ENCODE data around the gene SLC39A11. TPM values are rescaled to one million over a fixed set of nuclear protein-coding genes. Genes with fewer than 3 reads are reported as not detected.
"Not testable (repeated sequence)": the region's sequence is repeated elsewhere in the genome, so short reads cannot be mapped to it uniquely, and the experiment has no call there.

The SLC39A11 gene
- total RNA-seq, 1 experiment from 2014 or later: 57.1 TPM

- Histone ChIP-seq H3K4me1 (replicated peaks; ENCODE audit: insufficient read depth) (peaks cover 25% of the 10 kb centered on the region), H3K4me3 (no peak overlapping the region), H2AFZ (no peak overlapping the region), H3K27me3 (ENCODE audit: insufficient read depth, low read depth) (no peaks in the 10 kb centered on the region), H3K79me2 (ENCODE audit: low read depth) (no peaks in the 10 kb centered on the region), H3F3A (ENCODE audit: insufficient read depth, low read depth) (peaks cover 22% of the 10 kb centered on the region; the same call in 1 of the 2 replicates), H3K27ac (peak overlapping the region; percentile 63), H3K4me2 (peak overlapping the region; percentile 67), H3K36me3 (ENCODE audit: low read depth) (no peaks in the 10 kb centered on the region), H3K9me3 (ENCODE audit: insufficient read depth, low read depth) (no peaks in the 10 kb centered on the region; the same call in 1 of the 2 replicates), H3K9me2 (ENCODE audit: insufficient read depth) (no peaks in the 10 kb centered on the region), H4K20me1 (ENCODE audit: insufficient read depth) (no peaks in the 10 kb centered on the region)
- intact Hi-C loops (cut with micrococcal nuclease; ENCODE audit: unreplicated experiment): no loop called here
- no TSS peak for BruUV-seq (replicated peaks)
- ChIA-PET CTCF (interaction anchor here (0.6 to 0.7 kb wide), 2 partner anchors 88 to 122 kb away, joined by 3 to 4 read pairs; no protein-coding TSS in a partner anchor), POLR2A (ENCODE audit: unreplicated experiment) (interaction anchor here (0.6 kb wide), 2 partner anchors 476 to 1980 kb away, joined by 3 to 4 read pairs; no protein-coding TSS in a partner anchor)
- TF ChIP-seq EZH2 (IDR thresholded peaks at IDR 0.05; ENCODE audit: low read depth): no peak
- TF ChIP-seq, protein P1, sequence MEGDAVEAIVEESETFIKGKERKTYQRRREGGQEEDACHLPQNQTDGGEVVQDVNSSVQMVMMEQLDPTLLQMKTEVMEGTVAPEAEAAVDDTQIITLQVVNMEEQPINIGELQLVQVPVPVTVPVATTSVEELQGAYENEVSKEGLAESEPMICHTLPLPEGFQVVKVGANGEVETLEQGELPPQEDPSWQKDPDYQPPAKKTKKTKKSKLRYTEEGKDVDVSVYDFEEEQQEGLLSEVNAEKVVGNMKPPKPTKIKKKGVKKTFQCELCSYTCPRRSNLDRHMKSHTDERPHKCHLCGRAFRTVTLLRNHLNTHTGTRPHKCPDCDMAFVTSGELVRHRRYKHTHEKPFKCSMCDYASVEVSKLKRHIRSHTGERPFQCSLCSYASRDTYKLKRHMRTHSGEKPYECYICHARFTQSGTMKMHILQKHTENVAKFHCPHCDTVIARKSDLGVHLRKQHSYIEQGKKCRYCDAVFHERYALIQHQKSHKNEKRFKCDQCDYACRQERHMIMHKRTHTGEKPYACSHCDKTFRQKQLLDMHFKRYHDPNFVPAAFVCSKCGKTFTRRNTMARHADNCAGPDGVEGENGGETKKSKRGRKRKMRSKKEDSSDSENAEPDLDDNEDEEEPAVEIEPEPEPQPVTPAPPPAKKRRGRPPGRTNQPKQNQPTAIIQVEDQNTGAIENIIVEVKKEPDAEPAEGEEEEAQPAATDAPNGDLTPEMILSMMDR (conservative IDR thresholded peaks at IDR 0.05): no peak
- DNase-seq: peak; percentile 76 to 98
Observed at GRCh38 chr17:73068322-73069153, 23.9 kb downstream of the SLC39A11 start.

- Histone ChIP-seq H3F3A (ENCODE audit: insufficient read depth, low read depth) (peaks cover 22% of the 10 kb centered on the region; the same call in 1 of the 2 replicates), H3K4me1 (replicated peaks; ENCODE audit: insufficient read depth) (peaks cover 25% of the 10 kb centered on the region), H3K27ac (peak overlapping the region; percentile 63; the same call in 1 of the 2 replicates), H3K4me2 (peak overlapping the region; percentile 67; the same call in 1 of the 2 replicates)
- H3K9me2 ChIP-seq (ENCODE audit: insufficient read depth); H2AFZ ChIP-seq; POLR2A ChIA-PET (ENCODE audit: unreplicated experiment); H3K36me3 ChIP-seq (ENCODE audit: low read depth); BruUV-seq (replicated peaks); intact Hi-C loops (cut with micrococcal nuclease; ENCODE audit: unreplicated experiment); H3K79me2 ChIP-seq (ENCODE audit: low read depth); H3K9me3 ChIP-seq (ENCODE audit: insufficient read depth, low read depth); H3K4me3 ChIP-seq; H3K27me3 ChIP-seq (ENCODE audit: insufficient read depth, low read depth); H4K20me1 ChIP-seq (ENCODE audit: insufficient read depth): not testable (repeated sequence)
- peak in 1 of 2 experiments; percentile 65 for DNase-seq
- CTCF ChIA-PET: interaction anchor here (0.6 to 0.7 kb wide), 2 partner anchors 87 to 123 kb away, joined by 3 to 4 read pairs; no protein-coding TSS in a partner anchor
Observed at GRCh38 chr17:73067699-73068098, 24.8 kb downstream of the SLC39A11 start.

- no peak overlapping the region for H2AFZ ChIP-seq
- H3K4me1 ChIP-seq (replicated peaks; ENCODE audit: insufficient read depth): peaks cover 25% of the 10 kb centered on the region
- H3F3A ChIP-seq (ENCODE audit: insufficient read depth, low read depth): peaks cover 22% of the 10 kb centered on the region; the same call in 1 of the 2 replicates
- H3K36me3 ChIP-seq (ENCODE audit: low read depth): no peaks in the 10 kb centered on the region
- H3K9me3 ChIP-seq (ENCODE audit: insufficient read depth, low read depth): no peaks in the 10 kb centered on the region; the same call in 1 of the 2 replicates
- intact Hi-C loops (cut with micrococcal nuclease; ENCODE audit: unreplicated experiment): no loop called here
- no peak overlapping the region for H3K4me3 ChIP-seq
- H3K27ac ChIP-seq: no peak overlapping the region
- no peaks in the 10 kb centered on the region for H3K9me2 ChIP-seq (ENCODE audit: insufficient read depth)
- no peaks in the 10 kb centered on the region for H4K20me1 ChIP-seq (ENCODE audit: insufficient read depth)
- BruUV-seq (replicated peaks): no TSS peak
- H3K4me2 ChIP-seq: no peak overlapping the region
- ChIA-PET POLR2A (ENCODE audit: unreplicated experiment) (interaction anchor here (0.7 kb wide), 1 partner anchor 12 kb away, joined by 3 read pairs; no protein-coding TSS in a partner anchor), CTCF (no interaction called here)
- no peak for TF ChIP-seq EZH2 (IDR thresholded peaks at IDR 0.05; ENCODE audit: low read depth)
- TF ChIP-seq, protein P1 (conservative IDR thresholded peaks at IDR 0.05): no peak
- H3K27me3 ChIP-seq (ENCODE audit: insufficient read depth, low read depth): no peaks in the 10 kb centered on the region
- H3K79me2 ChIP-seq (ENCODE audit: low read depth): no peaks in the 10 kb centered on the region
- no peak for DNase-seq
Observed at GRCh38 chr17:73067075-73067474, 25.4 kb downstream of the SLC39A11 start.

All from PC-9 (cell line).